ENCODE data around the gene MAN1C1.

DNA sequence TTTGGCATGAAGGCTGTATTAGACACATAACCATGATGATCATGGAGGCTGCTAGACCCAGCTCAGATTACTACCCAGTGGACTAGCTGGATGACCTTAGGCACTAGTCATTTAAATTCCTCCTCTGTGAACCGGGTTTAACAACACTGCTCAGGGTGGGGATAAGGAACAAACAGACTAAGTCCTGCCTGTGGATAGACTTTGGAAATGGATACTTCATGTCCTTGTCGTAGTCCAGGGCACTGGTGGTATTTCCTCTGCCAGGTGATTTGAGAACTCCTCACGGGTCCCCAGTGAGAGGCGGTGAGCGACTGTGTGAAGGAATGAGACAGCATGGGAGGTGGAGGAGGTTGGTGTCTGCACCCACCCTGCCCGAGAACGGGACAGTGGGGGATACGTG is 110.5 kb downstream of the MAN1C1 start:
- TF ChIP-seq, protein P1, sequence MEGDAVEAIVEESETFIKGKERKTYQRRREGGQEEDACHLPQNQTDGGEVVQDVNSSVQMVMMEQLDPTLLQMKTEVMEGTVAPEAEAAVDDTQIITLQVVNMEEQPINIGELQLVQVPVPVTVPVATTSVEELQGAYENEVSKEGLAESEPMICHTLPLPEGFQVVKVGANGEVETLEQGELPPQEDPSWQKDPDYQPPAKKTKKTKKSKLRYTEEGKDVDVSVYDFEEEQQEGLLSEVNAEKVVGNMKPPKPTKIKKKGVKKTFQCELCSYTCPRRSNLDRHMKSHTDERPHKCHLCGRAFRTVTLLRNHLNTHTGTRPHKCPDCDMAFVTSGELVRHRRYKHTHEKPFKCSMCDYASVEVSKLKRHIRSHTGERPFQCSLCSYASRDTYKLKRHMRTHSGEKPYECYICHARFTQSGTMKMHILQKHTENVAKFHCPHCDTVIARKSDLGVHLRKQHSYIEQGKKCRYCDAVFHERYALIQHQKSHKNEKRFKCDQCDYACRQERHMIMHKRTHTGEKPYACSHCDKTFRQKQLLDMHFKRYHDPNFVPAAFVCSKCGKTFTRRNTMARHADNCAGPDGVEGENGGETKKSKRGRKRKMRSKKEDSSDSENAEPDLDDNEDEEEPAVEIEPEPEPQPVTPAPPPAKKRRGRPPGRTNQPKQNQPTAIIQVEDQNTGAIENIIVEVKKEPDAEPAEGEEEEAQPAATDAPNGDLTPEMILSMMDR (IDR thresholded peaks at IDR 0.05 in 2 of 3, conservative IDR thresholded peaks at IDR 0.05 in 1 of 3; ENCODE audit: control insufficient read depth in 2 of 3, extremely low read depth in 1 of 3, insufficient read depth in 1 of 3, low read depth in 3 of 3, low read length in 3 of 3): no peak
- no peak for TF ChIP-seq RAD21 (IDR thresholded peaks at IDR 0.05; ENCODE audit: insufficient read depth, low read depth, low read length)
- no peak for TF ChIP-seq KLF5 (IDR thresholded peaks at IDR 0.05; ENCODE audit: partially characterized antibody)
- TF ChIP-seq ATF2 (IDR thresholded peaks at IDR 0.05; ENCODE audit: low read length): no peak
- no peak for TF ChIP-seq CEBPB (IDR thresholded peaks at IDR 0.05; ENCODE audit: borderline replicate concordance in 1 of 2, low read depth in 2 of 2, low read length in 2 of 2)
- no peak for TF ChIP-seq RFX5 (IDR thresholded peaks at IDR 0.05; ENCODE audit: low read depth, low read length)
- no peak for TF ChIP-seq TAF1 (IDR thresholded peaks at IDR 0.05; ENCODE audit: borderline replicate concordance, low read depth, low read length)

Measured in GM12878 (cell line).